ENCODE results near the gene CSF2RB.

DNA sequence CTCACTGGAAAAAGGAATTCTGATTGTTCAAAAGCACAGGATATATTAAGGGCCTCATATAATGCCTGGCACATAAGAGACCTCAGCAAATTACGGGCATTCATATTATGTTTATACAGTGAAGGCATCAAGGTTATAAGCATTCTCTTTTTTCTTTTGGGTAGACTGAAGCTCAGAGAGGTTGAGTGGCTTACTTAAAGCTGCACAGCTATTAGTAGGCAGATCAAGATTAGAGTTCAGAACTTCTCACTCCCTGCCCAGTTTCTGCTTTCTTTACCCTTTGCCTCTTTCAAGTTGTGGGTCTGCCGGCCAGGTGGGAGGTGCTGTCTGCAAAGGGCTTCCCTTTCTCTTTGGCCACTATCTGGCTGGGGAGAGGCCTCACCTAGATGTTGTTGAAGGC lies 18.0 kb downstream of the CSF2RB start:
- TF ChIP-seq, protein P1, sequence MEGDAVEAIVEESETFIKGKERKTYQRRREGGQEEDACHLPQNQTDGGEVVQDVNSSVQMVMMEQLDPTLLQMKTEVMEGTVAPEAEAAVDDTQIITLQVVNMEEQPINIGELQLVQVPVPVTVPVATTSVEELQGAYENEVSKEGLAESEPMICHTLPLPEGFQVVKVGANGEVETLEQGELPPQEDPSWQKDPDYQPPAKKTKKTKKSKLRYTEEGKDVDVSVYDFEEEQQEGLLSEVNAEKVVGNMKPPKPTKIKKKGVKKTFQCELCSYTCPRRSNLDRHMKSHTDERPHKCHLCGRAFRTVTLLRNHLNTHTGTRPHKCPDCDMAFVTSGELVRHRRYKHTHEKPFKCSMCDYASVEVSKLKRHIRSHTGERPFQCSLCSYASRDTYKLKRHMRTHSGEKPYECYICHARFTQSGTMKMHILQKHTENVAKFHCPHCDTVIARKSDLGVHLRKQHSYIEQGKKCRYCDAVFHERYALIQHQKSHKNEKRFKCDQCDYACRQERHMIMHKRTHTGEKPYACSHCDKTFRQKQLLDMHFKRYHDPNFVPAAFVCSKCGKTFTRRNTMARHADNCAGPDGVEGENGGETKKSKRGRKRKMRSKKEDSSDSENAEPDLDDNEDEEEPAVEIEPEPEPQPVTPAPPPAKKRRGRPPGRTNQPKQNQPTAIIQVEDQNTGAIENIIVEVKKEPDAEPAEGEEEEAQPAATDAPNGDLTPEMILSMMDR (IDR thresholded peaks at IDR 0.05): no peak
- TF ChIP-seq POLR2A (IDR thresholded peaks at IDR 0.05): no peak
